IPS DF 19.7 (cell line): ENCODE results near the gene CRIM1.

ENCODE experiments used
- DNase-seq: peaks from one replicate; pipeline ENCODE4 v3.0.0-alpha.2; 2013; ENCODE audit warnings: low read depth, low spot score

Gene CRIM1

GRCh38 chr2:36396878-36397539 lies 41.4 kb downstream of the CRIM1 start:
- no peak for DNase-seq

- no peak for DNase-seq
Observed at GRCh38 chr2:36397728-36398413, 42.3 kb downstream of the CRIM1 start.

DNA sequence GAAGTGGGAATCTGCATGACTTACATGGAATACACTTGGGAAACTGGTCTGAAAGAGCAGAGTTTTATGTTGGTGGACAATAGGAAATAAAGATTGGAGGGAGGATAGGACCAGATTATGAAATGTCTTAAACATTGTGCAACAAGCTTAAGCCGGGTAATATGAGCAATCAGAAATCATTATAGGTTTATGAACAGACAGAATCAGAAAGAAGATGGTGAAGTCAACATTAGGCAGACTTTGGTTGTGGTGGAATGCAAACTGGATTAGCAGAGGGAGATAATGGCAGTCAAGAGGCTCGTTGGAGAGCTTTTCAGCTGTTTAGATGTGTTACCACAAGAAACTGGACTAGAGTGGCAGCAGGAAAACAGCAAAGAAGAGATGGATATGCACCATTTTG lies 43.5 kb downstream of the CRIM1 start:
- DNase-seq: no peak

- DNase-seq: no peak
Observed at GRCh38 chr2:36403675-36404230, 48.2 kb downstream of the CRIM1 start.

DNA sequence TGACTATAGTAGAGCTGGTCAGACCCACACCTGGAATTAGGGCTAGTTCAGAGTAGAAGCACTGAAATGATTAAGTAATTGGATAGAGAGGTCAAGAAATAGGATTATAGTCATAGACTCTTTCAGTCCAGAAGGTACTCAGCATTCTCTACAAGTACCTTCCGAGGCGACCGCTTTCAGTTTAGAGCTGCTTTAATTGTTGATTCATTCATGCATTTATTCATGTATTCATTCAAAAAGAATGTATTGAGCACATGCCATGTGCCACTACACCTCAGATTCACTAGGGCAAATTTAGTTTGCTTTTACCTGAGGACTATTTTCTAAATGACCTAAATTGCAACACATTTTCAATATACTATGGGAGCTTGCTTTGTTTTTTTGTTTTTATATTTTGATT lies 48.7 kb downstream of the CRIM1 start:
- no peak for DNase-seq

GRCh38 chr2:36404754-36405153 lies 49.2 kb downstream of the CRIM1 start:
- no peak for DNase-seq

GRCh38 chr2:36405183-36405582 lies 49.6 kb downstream of the CRIM1 start:
- no peak for DNase-seq

- no peak for DNase-seq
Observed at GRCh38 chr2:36406296-36406695, 50.7 kb downstream of the CRIM1 start.

GRCh38 chr2:36407413-36407812 lies 51.8 kb downstream of the CRIM1 start:
- DNase-seq: no peak

DNA sequence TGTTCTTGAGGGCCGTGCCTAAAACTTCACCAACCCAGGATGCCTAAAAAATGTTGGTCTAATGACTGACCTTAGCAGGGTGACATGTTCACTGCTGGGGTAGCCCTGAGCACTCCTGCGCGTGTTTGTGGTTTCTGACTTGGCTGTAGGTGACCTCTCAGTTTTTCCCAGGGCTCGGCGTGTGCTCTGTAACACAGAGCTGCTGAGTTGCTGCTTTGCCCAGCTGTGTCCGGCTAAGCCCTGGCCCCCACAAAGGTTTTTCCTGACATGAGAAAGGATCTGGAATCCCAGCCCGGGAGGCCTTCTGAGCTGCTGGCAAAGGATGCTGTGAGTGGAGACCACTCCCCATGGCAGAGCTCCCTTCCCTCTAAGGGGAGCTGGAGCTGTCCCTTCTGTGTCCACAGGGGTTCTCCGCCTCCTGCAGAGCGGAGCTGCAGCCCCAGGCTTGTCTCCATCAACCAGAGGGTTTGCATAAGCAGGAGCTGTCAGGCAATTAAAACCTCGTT lies 52.7 kb downstream of the CRIM1 start:
- DNase-seq: no peak

- no peak for DNase-seq
Observed at GRCh38 chr2:36409335-36409734, 53.8 kb downstream of the CRIM1 start.

DNA sequence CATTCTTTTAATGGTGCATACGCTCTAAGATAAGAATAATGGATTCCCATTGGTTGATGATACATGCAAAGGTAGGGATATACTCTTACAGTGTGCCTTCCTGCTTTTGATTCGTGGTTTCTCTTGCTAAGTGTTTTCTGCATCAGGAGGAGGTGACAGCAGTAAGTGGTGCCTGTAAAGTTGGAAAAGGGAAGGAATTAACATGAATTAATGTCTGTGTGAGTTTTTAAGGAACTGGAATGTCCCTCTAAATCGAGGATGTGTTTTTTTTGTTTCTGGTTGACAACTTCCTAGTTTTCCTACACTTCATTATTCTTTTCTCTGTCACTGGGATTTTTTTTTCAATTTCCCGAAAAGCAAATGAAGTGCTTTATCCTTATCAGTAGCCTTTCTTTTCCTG lies 54.4 kb downstream of the CRIM1 start:
- no peak for DNase-seq

- DNase-seq: no peak
Observed at GRCh38 chr2:36410681-36411080, 55.1 kb downstream of the CRIM1 start.

- DNase-seq: no peak
Observed at GRCh38 chr2:36411962-36412444, 56.4 kb downstream of the CRIM1 start.

DNA sequence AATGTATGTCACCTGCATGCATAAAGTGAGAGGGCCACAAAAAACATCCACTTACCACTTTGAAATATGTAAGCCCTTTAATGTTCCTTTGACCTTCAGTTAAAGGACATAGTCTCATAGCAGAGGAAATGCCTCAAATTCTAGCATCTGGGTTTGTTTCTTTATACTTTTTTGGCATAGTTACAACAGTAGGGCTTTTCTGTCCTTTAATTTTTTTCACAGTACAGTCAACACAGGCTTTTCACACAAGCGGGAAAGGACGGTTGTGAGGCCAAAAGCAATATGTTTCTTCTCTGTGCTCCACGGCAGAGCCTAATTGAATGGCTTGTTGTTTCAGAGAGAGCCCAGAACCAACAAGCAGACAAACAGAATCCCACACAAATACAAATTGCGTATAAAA lies 57.6 kb downstream of the CRIM1 start:
- DNase-seq: no peak

- DNase-seq: no peak
Observed at GRCh38 chr2:36414307-36414706, 58.7 kb downstream of the CRIM1 start.

GRCh38 chr2:36415381-36416022 lies 59.9 kb downstream of the CRIM1 start:
- DNase-seq: no peak

DNA sequence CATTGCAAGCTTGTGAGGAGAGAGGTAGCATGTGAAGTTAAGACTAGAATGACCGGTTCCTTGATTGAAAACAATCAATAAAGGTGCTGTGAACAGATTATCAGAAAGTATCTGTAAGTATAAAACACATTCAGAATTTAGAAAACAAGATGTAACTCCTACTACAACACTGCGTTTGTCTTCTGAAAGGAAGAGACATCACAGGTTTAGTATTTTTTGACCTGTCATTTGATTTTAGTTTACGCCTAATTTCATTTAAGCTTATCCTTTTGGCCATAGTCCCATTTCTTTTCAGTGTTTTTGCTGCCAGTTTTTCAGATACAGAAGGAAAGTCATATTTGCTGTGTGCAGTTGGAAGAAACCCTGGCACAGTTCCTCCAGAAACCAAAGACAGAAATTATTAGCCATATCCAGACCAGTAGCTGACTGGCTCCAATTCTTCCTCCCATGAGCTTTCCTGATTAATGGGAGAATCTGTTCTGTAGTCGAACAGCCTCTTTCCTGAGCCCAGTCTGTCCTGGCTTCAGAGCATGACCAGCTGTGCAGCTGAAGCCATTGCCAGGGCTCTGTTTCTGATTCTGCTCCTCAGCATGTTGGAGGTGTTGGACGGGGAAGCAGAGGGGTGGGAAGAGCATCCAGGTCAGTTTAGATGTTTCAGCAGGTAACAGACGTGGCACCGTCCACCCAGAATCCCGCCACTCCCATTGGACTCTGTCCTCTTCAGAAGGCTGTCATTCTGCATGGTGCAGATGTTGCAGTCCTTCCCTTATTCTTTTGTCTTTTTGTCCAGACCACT lies 61.0 kb downstream of the CRIM1 start:
- no peak for DNase-seq

GRCh38 chr2:36420569-36421181 lies 65.1 kb downstream of the CRIM1 start:
- no peak for DNase-seq

- DNase-seq: no peak
Observed at GRCh38 chr2:36421379-36421778, 65.8 kb downstream of the CRIM1 start.

DNA sequence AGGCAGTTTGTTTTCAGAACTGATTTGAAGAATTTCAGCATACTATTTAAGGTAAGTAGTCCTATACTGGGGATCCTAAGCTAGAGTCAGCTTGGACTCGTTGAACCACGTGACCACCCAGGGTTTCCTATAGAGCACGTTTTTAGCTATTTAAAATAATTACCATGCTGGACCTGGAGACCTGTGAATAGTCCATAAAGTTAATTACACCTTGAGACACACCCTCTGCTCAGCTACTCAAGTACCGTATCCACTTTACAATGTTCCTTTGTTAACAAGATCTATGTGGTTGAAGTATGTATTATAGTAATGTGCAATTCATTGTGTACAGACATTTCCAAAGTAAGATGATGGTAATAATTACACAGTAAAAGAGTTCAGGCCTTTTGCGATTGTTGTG lies 67.6 kb downstream of the CRIM1 start:
- no peak for DNase-seq
